ENCODE measurements around the gene SLC6A18.

The SLC6A18 gene

GRCh38 chr5:1294835-1295649 lies 69.9 kb downstream of the SLC6A18 start, which contains the start of gene TERT:
Gene TERT (minus strand): TSS chr5:1295068. CDS start chr5:1294989, 79 bp downstream.
- DNase-seq, result peak; percentile 26 to 30

DNA sequence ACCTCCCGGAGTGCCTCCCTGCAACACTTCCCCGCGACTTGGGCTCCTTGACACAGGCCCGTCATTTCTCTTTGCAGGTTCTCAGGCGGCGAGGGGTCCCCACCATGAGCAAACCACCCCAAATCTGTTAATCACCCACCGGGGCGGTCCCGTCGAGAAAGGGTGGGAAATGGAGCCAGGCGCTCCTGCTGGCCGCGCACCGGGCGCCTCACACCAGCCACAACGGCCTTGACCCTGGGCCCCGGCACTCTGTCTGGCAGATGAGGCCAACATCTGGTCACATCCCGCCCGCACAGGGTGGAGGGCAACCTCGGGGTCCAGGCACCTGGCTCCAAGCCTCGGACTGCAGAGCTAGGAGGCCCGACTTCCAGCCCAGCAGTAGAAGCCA lies 70.5 kb downstream of the SLC6A18 start:
- DNase-seq, result no peak

All from Kasumi-1 (cell line).